HG03025 (cell line): ENCODE results near the gene SEMA4B.
"Not testable (repeated sequence)": the region's sequence is repeated elsewhere in the genome, so short reads cannot be mapped to it uniquely, and the experiment has no call there.

Experiments used
- ATAC-seq: cut with Tn5 transposase; IDR thresholded peaks from one replicate; pipeline ENCODE4 v1.9.1; 2021; ENCODE audit warnings: mild to moderate bottlenecking, moderate library complexity; ENCODE audit not compliant: unreplicated experiment, low FRiP score

SEMA4B gene

GRCh38 chr15:90178468-90179435 is 22.4 kb upstream of the SEMA4B start:
- ATAC-seq: no peak

GRCh38 chr15:90181776-90182175 is 19.4 kb upstream of the SEMA4B start:
- ATAC-seq: no peak

GRCh38 chr15:90184119-90184785 is 16.9 kb upstream of the SEMA4B start:
- ATAC-seq: peak; percentile 57

GRCh38 chr15:90184786-90185704 is 16.1 kb upstream of the SEMA4B start:
- ATAC-seq: peak; percentile 54

GRCh38 chr15:90187257-90187868 is 13.8 kb upstream of the SEMA4B start:
- no peak for ATAC-seq

DNA sequence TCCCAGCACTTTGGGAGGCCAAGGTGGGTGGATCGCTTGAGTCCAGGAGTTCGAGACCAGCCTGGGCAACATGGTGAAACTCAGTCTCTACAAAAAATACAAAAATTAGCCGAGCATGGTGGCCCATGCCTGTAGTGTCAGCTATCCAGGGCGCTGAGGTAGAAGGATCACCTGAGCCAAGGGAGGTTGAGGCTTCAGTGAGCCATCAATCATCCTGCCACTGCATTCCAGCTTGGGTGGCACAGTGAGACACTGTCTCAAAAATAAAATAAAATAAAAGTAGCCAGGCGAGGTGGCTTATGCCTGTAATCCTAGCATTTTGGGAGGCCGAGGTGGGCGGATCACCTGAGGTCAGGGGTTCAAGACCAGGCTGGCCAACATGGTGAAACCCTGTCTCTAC is 13.1 kb upstream of the SEMA4B start:
- not testable (repeated sequence) for ATAC-seq

DNA sequence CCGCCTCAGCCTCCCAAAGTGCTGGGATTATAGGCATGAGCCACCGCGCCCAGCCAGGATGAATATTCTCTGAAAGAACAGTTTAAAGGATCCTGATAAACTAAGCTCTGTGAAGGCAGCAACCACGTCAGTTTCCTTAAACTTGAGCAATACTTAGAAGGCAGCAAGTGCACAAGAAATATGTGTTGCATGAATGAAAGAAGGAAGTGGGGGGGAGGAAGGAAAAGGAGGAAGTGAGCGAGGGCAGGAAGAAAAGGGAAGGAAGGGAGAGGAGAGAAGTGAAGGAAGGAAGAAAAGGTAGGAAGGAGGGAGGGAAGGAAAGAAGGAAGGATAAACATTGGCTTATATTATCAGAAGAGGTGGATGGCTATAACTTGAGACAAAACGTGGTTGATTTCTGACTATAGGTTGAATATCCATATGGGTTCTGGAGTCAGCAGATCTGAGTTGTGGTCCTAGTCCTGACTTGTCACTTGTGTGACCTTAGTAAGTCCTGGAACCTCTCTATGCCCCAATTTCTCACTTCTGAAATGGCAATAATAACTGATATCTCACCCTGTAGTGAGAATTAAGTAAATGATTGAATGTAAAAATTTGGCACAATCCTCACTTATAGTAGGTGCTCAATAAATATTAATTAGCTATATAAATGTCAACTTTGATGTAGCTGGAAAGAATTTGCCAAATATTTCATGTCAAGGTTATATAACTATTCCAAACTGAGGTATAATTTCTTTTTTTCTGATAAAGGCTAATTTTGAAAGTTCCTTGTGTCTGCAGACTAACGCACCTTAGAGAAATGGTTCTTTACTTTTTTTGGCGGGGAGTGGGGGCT is 12.0 kb upstream of the SEMA4B start:
- no peak for ATAC-seq

DNA sequence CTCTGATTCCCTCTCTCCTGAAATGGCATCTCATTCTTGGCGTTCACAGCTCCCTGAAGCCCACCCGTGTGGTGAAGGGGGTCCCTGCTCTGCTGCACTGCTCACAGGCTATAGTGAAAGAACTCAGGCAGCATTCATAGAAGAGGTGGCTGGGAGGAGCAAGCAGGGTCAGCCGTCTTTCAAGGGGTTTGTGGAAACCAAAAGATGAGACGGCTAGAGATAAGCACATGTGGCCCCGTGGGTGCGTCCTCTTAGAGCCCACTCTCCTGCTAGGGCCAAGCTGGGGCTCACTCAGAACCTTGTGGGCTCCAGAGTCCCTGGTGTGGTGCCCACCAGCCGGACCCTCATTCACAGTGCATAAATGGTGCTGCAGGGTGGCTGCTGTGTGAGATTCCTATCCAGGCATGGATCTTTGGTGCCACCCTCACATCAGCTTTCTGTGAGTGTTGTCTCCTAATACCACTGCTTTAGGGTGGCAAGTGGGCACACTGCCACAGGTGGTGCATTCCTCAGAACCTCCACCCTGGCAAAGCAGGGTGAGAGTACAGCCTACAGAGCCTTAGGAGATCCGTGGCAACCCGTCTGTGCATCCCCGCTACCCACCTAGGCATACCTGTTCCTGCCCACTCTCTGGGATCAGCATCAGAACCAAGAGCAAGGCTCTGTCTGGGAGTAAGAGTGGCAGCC is 11.2 kb upstream of the SEMA4B start:
- no peak for ATAC-seq

DNA sequence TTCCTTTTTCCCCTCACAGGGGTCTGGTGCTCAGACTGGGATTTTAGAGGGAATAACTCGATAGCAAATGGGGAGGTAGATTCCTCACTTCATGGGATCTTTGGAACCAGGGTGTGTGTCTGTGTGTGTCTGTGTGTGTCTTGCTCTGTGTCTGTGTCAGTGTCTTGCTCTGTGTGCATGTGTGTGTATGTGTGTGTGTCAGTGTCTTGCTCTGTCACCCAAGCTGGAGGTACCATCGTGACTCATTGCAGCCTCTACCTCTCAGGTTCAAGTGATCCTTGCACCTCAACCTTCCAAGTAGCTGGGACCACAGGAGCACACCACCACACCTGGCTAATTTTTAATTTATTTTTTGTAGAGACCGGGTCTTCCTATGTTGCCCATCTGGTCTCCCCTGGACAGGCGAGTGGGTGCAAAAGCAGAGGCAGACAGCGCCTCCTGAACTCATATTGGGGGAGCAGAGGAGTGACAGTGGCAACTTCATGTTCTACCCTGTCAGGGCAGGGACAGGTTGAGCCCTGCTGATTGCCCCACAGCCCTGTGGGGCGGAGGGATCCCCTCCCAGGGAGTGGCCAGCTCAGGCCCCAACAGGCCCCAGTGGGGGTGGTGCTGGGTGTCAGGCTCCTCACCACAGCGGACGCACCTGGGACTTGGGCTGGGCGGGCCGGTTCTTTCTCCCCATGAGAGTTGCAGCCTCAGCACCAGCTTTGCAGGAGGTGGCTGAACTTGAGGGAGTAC is 10.4 kb upstream of the SEMA4B start:
- ATAC-seq: peak; percentile 58

DNA sequence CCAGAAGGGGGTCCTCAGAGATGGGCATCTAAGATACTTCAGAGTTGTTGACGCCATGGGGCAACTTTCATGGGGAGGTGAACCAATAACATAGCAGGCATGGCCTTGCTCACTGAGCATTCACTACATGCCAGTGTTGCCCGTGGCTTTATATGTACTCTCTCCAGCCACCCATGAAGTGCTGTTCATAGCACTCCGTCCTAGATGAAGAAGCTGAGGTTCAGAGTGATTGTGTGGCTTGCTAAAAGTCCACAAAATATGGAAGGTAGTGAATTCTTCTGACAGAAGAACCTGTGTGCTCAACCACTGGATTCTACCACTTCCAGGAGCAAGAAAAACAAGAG is 9.8 kb upstream of the SEMA4B start:
- peak; percentile 16 for ATAC-seq

DNA sequence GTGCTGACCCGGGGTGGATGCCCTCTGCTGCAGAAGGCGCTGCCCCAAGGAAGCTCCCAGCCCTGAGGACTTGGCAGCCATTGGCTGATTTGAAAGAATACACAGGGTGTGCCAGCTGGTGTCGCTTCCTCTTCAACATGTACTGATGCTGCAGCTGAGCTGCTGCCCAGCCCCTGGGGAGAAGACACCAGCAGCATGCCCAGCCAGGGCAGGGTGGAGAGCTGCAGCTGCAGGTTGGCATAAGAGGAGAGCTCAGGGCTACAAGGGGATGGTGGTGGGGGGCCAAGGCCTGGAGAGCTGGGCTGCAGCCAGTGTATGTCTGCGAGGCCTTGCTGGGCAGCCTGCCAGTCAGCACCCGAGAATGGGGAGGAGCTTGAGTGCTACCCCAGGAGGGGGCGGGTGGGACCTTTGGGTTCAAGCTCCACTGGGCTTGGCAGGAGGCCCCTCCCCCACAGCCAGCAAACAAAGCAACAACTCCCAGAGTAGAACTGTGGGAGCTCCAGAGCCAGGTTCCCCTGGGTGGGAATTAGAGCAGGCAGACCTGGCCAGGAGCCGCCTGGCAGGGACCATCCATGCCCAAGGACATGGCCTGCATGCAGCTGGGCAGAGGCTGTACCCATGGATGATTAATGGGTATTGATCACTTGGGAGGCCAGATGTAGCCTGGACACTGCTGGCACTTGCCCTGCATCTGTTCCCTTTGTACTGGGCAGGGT is 9.2 kb upstream of the SEMA4B start:
- peak; percentile 47 for ATAC-seq

DNA sequence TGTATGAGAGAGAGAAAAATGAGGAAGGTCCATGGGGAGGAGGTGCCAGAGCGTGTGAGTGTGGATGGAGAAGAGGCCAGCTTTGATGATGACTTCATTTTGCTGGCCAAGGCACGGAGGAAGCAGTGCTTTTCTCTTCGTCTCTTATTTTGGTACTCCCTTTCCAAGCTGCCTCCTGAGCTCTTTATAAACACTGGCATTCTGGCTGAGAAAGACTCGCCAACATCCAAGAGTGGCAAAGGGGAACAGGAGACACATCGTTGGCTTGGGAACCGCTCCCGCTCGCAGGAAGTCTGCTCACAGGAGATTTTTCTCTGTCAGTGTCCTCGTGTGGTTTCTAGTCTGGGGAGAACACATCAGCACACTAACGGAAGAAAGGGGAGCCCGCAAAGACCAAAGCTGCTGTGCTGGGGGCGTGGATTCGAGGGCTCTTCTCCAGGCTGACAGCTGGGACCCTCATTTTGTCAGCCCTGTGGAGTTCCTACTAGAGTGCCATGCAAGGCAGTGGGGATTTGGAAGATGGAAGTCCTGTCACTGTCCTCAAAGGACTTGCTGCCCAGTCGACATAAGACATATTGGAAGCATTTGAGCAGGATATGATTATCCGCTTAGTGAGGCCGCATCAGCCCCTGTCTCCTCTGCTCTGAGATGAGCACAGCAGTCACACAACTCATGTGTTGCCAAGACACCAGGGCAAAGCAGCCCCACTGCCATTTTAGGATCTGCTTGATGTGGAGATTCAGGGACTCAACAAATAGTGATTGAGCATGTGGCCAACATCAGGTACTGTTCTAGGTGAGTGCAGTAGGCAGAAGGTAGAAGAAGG is 8.0 kb upstream of the SEMA4B start:
- no peak for ATAC-seq

DNA sequence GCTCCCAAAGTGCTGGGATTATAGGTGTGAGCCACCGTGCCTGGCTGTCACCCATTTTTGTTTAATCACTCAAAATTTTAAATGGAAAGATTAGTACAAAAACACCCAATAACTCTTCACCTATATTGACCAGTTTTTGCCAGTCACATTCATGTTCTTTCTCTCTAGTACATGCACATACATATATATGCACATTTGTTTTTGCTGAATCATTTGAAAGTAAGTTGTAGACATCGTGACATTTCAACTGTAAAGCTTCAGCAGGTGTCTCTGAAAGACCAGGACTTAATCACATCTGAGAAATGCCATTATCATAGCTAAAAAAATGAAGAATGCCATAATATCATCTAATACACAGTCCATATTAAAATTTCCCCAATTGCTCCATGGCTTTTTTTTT is 6.5 kb upstream of the SEMA4B start:
- no peak for ATAC-seq

DNA sequence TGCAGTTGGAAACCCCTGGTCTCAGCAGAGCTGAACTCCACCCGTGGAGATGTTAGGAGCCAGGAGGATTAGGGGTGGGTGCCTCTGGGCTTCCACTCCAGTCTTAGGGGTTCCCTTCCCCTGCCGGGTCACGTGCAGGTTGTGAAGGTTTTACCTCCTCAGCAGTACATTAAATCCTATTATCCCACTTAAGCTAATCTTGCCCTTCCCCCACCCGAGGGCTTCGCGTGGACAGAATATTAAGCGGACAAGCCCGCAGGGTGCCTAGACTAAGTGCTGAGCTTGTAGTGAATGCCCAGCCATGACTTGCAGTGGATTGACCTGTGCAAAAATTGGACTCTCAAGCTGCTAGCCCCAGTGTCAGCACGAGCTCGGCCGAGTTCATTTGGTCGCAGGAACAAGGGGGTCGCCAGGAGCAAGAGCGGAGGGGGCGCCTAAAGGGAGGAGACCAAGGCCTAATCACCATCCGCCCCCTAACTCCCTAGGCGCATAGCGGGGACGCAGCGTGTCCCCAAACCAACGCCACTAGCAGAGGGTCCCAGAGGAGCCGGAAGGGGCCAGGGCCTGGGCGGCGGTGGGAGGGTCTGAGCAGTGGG is 498 bp upstream of the SEMA4B start:
- peak; percentile 19 for ATAC-seq

GRCh38 chr15:90201944-90202375 is 830 bp downstream of the SEMA4B start:
- ATAC-seq: no peak

DNA sequence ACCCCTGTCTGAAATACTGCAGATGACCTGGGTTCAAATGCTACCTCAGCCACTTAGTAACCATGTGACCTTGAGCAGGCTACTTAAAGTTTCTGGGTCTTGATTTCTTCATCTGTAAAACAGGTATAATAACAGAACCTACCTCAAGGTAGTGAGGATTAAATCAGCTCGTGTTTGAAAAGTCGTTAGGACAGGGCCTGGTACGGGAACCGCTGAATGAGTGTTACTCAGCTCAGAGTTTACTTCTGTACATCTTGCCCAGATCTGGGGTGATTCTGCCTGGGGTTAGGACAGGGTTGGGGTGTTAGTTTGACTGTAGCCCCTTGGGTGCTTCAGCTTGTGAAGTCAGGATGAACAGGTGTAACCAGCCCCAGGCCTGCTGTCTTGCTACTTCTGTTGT is 1.8 kb downstream of the SEMA4B start:
- ATAC-seq: no peak
